GM13977 (cell line): Measurements from ENCODE around the gene UBAC2.

ENCODE experiments used
- DNase-seq: peaks from one replicate; pipeline ENCODE4 v3.0.0; 2012; ENCODE audit warnings: low spot score
- in situ Hi-C: fragments of 300-500 bp; cut with MboI; formaldehyde crosslinking; loops from one replicate; pipeline ENCODE4 v1.12.0; 2022; ENCODE audit warnings: low sequenced_read_pairs, low pct_unique_long_range_greater_than_20kb, mixed read lengths, inconsistent platforms; ENCODE audit not compliant: unreplicated experiment
- TF ChIP-seq, protein P1 (sequence below): IDR thresholded peaks from 2 replicates; pipeline ENCODE4 v1.5.1; 2012; ENCODE audit warnings: mild to moderate bottlenecking, control low read depth; ENCODE audit not compliant: insufficient read depth; ENCODE audit errors: extremely low read depth, missing control alignments

Gene UBAC2

DNA sequence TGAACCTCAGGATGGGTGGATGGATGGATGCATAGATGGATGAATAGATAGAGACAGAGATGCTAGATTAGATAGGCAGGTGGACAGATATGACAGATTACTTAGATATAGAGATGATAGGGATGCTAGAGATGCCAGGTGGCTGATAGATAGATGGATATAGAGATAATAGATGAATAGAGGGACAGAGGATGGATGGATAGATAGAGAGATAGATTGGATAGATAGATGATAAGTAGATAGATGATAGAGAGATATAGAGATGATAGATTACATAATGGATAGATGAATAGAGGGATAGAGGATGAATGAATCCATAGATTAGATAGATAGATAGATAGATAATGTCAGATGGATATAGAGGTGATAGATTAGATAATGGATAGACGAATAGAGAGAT lies 212.2 kb downstream of the UBAC2 start:
- no peak for DNase-seq
- TF ChIP-seq, protein P1, sequence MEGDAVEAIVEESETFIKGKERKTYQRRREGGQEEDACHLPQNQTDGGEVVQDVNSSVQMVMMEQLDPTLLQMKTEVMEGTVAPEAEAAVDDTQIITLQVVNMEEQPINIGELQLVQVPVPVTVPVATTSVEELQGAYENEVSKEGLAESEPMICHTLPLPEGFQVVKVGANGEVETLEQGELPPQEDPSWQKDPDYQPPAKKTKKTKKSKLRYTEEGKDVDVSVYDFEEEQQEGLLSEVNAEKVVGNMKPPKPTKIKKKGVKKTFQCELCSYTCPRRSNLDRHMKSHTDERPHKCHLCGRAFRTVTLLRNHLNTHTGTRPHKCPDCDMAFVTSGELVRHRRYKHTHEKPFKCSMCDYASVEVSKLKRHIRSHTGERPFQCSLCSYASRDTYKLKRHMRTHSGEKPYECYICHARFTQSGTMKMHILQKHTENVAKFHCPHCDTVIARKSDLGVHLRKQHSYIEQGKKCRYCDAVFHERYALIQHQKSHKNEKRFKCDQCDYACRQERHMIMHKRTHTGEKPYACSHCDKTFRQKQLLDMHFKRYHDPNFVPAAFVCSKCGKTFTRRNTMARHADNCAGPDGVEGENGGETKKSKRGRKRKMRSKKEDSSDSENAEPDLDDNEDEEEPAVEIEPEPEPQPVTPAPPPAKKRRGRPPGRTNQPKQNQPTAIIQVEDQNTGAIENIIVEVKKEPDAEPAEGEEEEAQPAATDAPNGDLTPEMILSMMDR, result no peak
- in situ Hi-C loops, result no loop called here

DNA sequence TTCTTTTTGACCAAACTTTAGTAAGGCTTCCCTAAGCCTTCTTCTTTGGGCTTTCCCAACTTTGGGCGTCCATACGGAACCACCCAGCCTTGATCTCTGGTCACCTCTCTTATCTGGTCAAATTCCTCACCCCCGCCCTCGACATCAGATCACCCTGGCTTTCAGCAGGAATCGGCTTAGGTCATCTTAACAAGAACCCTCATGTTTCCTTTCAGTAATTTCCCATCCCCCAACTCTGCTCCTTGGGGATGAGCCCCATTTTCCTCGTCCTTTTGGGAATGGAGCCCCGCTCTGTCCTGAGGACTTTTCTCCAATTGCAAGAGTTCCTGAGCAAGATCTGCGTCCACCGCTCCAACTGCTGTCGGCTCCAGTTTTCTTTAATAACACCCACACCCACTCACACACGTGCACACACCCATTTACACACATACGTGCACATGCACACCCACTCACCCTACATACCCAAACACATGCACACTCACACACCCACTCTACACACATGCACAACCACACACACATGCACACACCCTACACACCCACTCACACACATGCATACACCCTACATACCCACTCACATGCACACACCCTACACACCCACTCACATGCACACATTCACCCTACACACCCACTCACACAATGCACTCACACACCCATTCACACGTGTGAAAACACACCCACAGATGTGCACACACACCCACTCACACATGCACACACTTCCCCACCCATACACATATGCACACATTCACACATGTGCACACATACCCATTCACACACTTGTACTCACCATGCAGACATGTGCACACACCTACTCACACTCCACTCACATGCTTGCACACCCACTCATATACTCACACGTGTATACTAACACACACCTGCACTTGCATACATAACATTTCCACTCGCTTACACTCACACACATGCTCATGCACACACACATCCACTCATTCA lies 213.7 kb downstream of the UBAC2 start:
- DNase-seq, result no peak
- in situ Hi-C loops, result no loop called here
- TF ChIP-seq, protein P1, result no peak

DNA sequence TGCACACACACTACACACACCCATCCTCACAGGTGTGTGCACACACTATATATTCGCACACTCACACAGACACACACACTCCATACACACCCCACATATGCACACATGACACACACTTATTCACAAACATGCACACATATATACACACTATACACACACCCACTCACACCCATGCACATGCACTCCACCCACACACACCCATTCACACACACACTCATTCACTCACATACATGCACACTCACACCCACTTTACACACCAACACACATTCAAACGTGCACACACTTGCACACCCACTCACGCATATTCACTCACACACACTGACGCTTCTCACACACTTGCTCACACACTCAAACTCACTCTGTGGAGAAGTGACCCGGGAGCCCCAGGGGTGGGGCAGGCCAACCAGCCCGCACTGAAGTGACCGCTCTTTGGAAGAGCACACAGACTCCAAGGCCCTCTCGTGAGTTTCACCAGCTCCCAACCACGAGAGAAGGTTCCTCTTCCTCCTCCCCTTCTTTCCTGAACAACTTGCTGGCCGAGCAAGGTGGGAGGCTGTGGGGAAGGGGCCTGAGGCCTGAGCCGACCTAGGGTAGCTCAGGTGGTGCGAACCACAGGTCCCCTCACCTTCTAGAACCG lies 214.5 kb downstream of the UBAC2 start:
- in situ Hi-C loops, result no loop called here
- TF ChIP-seq, protein P1, result no peak
- DNase-seq, result no peak

DNA sequence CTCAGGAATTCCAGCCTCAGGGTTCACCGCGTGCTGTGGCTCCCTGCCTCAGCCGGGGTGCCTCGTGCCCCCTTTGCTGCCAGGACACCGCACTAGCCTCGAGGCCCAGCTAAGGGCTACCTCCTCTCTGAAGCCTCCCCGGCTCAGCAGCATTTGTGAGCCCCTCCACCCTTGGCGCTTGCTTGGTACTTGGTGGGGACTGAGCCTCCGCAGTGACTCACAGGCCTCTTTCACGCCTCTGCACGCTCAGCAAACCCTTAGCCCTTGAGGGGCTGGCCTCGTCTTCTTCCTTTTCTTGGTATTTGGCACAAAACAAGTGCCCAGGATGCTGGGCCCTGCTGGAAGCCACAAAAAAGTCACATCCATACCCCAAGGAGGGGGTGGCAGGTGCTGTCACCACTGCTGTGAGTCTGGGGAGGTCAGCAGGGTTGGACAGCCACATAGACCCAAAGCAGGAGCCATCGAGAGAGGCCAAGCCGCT lies 215.2 kb downstream of the UBAC2 start:
- DNase-seq, result no peak
- in situ Hi-C loops, result no loop called here
- TF ChIP-seq, protein P1, result no peak

DNA sequence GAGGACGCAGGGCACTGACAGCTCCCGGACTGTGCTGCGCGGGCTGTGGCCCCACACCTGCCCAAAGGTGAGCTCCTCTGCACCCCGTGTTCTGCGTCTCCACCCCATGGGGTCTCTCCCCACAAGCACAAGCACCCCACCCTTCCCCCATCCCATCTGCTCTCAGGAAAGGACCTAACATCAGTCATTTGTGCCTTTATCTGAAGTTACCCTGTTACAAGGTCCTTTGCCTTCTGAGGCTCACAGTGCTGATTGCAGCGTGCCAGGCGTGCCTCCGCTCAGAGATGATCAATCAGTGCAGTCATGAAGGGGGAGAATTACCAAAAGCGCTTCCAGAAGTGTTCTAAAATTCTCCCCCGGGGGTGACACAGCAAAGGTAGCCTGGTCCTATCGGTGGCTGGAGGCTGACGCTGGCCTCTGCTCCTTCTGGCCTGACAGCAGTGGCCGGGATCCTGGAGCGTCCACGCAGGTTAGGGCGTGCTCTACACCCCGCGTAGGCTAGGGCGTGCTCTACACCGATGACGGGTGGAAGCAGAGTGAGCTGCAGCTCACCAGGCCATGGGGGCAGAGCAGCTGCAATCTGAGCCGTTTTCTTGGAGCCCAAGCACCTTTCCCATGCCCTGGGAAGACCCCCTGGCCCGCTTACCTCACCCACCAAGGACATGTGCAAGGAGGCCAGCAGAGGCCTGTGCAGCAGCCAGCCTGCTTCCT lies 215.9 kb downstream of the UBAC2 start:
- in situ Hi-C loops, result no loop called here

More for the DNA sequence above, 215.9 kb downstream of the UBAC2 start:
- TF ChIP-seq, protein P1, result no peak
- no peak for DNase-seq
